HL-60 (cell line): ENCODE measurements around the gene F2R.

Experiments used
- CTCF ChIP-seq: IDR thresholded peaks from one replicate; pipeline ENCODE4 v1.5.1; 2011; ENCODE audit warnings: low read length, control low read depth, inconsistent platforms; ENCODE audit not compliant: insufficient read depth
- POLR2AphosphoS5 ChIP-seq: IDR thresholded peaks from 2 replicates; pipeline ENCODE4 v1.6.1; 2012; ENCODE audit warnings: low read depth

- TF ChIP-seq CTCF: no peak
- TF ChIP-seq POLR2AphosphoS5: no peak
Measured at GRCh38 chr5:76728965-76729364, 13.0 kb downstream of the F2R start.
